ENCODE data around the gene OR2A14.
"Not testable (repeated sequence)": the region's sequence is repeated elsewhere in the genome, so short reads cannot be mapped to it uniquely, and the experiment has no call there.

The OR2A14 gene, protein sequence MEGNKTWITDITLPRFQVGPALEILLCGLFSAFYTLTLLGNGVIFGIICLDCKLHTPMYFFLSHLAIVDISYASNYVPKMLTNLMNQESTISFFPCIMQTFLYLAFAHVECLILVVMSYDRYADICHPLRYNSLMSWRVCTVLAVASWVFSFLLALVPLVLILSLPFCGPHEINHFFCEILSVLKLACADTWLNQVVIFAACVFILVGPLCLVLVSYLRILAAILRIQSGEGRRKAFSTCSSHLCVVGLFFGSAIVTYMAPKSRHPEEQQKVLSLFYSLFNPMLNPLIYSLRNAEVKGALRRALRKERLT

DNA sequence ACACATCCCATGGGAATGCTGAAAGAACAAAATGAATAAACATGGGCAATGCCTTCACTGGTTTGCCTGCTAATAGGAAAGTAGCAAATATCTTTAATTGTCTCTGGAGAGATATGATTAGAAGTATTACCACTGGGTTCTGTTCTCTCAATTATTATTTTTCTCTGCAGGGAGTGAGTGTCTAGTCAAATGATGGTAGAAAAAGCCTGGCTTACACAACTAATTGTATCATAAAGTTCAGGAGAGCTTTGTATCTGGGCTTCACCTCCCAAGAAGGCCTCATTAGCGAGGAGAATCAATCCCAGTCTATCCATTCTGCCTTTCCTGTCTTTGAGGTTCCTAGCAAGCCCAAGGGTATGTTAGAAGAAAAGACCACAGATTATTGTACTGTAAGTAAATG, at the start of gene OR2A14:
Gene OR2A14 (plus strand): TSS at position 301 of the 400 bp plus-strand sequence. CDS start 5,937 bp downstream, outside the sequence.
- DNase-seq: no peak

DNA sequence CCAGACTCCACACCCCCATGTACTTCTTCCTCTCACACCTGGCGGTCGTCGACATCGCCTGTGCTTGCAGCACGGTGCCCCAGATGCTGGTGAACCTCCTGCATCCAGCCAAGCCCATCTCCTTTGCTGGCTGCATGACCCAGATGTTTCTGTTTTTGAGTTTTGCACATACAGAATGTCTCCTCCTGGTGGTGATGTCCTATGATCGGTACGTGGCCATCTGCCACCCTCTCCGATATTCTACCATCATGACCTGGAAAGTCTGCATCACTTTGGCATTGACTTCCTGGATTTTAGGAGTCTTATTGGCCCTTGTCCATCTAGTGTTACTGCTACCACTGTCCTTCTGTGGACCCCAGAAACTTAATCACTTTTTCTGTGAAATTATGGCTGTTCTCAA, 48.6 kb upstream of the OR2A14 start:
- DNase-seq: no peak

DNA sequence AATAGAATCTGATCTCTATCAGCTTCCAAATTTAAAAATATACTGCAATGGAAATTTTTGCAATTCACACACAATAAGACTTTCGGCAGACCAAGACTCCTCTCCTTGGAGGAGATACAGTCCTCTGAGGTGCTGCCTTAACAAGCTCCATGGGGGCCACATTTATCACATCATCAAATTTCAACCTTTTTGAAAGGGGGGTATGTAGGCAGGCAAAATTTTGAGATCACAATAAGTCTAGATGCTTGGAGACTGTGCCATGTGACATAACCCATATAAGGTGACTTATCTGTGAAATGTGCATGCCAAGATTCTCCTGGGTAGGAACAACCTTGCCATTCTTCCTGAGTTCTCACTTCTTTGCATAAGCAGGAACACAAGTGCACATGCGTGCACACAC, 37.0 kb upstream of the OR2A14 start, which contains the start of gene OR2A12:
Gene OR2A12 (plus strand): TSS at position 301 of the 400 bp plus-strand sequence. CDS start 8,830 bp downstream, outside the sequence.
- no peak for DNase-seq

DNA sequence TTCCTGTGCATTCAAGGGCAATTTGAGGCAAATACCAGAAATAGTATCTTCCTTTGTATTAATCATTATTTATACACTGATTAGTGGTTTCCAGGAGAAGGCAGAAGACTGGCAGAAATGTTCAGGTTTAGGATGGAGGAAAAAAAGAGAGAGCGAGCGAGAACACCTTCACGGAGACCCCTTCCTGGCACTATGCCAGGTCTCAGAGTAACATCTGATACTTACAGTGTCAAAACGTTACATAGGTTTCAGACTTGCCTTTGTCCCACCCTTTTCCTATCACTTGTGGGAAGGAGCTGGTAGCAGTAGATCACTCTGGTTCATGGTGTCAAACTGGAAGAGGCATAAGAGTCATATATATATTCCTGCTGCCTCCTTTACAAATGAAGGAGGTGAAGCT, 36.2 kb upstream of the OR2A14 start:
- no peak for DNase-seq

DNA sequence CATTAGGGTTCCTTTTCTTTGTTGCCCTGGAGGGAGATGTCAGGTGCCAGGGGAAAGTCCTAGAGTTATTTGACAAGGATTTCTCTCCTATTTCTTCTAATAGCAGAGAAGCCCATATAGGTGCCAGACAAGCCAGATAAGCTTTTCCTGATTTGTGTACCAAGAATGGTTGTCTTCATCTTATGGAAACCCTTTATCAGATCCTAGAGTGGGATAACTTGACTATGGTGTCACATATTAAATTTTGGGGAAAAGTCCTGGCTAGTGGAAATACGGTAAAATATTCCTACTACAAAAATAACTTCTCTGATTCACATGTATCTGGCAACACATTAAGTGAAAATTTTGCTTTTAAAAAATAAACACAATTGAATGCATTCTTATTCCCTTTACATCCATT, 35.7 kb upstream of the OR2A14 start:
- no peak for DNase-seq

DNA sequence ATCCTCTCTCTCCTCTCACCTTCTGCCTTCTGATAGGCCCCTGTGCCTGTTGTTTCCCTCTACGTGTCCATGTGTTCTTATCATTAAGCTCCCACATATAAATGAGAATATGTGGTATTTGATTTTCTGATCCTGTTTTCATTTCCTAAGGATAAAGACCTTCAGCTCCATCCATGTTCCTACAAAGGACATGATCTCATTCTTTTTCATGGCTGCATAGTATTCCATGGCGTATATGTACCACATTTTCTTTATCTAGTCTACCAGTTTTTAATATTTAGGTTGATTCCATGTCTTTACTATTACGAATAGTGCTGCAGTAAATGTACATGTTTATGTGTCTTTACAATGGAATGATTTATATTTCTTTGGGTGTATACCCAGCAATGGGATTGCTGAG, 32.3 kb upstream of the OR2A14 start:
- no peak for DNase-seq

DNA sequence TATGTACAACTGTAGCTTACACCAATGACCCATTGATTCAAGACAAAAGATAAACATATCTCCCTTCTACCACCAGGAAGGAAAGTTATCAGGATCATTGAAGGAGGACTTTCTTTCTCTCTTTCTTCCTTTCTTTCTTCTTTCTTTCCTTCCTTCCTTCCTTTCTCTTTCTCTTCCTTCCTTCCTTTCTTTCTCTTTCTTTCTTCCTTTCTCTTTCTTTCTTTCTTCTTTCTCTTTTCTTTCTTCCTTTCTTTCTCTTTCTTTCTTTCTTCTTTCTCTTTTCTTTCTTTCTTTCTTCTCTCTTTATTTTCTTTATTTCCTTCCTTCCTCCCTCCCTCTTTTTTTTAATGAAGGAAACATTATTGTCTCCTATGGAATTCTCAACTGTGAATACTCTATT, 24.2 kb upstream of the OR2A14 start:
- no peak for DNase-seq

DNA sequence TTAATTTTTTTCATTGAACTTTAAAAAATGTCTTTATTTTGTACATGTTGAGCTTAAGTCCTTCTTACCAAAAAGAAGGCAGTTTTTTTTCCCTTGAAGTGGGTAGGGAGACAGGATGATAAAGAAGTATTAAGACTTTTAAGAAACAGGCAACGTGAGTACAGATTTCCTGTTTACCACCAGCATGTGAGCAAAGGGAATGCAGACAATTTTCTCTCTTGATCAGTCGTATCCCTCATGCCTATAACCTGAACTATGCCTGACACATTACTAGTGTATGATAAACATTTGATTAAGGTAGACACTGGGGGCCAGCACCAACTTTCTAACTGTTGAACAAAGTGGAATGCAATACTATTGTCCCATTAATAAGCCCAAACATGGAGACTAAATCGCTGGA, 22.4 kb upstream of the OR2A14 start:
- no peak for DNase-seq

DNA sequence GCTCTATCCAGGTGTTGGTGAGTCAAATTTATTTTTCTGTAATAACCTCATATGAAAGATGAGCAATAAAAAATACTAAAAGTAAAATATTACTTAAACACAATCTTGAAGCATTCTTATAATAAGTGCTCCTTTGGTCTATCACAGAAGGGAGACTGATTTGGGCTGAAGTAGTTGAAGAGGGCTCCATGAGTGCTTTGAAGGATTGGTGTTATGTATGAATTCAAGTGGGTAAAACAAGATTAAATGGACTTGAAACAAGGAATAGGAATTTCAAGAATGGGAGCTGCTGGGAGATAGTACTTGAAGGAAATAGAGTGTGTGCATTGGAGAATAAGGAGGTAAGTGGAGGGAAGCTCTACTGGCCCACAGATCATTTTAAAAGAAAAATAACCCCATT, 20.9 kb upstream of the OR2A14 start:
- no peak for DNase-seq

DNA sequence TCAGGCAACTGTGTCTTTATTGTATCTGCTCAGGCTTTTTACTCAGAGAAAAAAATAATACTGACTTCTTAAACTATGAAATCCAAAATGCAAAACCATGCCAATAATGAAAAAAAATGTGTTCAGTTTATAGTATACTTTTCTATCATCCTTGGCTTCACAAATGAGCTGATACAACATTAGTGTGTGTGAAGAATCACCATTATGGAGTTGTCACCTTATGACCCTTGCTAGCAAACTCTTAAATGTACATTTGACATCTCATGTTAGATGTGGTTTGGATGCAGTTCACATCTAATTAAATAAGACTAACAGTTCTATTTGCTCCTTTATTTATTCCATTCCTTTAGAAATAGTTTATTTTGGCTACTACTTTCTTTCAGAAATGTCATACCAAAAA, 17.8 kb upstream of the OR2A14 start:
- DNase-seq: no peak

DNA sequence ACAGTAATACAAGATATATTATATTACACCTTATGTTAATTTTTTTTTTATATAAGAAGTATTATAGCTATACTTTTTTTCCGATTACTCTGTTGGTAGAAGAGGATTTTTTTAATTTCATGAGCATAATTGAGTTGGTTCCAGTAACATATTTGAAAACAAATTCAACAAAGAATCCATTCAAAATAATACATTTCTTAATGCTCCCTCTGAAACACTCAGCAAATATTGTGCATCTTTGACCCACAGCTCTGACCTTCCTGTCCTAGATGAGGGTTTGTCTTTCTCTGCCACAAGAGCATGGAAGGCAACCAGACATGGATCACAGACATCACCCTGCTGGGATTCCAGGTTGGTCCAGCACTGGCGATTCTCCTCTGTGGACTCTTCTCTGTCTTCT, 13.7 kb upstream of the OR2A14 start, which contains the start of gene OR2A2:
Gene OR2A2 (plus strand): TSS at position 301 of the 400 bp plus-strand sequence. CDS start 0 bp downstream, at position 301.
- no peak for DNase-seq

DNA sequence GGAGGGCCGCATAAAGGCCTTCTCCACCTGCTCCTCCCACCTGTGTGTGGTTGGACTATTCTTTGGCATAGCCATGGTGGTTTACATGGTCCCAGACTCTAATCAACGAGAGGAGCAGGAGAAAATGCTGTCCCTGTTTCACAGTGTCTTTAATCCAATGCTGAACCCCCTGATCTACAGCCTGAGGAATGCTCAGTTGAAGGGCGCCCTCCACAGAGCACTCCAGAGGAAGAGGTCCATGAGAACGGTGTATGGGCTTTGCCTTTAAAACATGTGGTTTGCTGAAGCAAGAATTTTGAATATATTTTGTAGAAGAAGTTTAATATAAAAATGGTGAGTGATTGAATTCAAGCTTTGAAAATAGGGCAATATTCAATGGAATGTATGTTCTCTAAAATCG, 12.7 kb upstream of the OR2A14 start:
- no peak for DNase-seq

DNA sequence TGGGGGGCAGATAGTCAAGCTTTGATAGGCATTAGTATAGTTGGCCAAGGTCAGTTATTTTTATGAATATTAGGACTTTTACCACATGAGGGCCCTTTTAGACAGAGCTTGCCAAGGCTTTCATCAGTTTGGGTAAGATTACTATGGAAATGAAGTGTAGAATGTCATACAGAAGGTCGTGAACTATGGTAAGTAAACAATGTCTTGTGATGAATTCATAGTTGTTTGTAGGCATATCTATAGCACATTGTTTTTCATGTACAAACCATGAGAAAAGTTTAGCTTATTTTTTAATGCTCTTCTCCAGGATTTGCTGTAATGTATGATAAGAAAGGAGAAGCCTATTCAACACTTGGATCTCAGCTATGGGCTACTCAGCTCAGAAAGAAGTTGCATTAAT, 9.3 kb upstream of the OR2A14 start:
- no peak for DNase-seq

DNA sequence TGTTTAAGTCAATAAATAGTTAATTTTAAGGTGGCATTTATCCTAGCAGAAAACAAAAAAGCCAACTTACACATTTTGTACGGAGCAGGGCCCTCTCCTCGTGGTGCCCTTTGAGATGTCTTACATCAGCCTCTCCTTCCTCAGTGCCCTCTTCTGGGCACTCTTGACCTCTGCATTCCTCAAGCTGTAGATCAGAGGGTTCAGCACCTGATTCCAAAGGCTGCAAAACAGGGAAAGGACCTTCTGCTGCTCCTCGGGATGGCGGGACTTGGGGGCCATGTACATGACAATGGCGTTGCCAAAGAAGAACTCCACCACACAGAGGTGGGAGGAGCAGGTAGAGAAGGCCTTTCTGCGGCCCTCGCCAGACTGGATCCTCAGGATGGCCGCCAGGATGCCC, 4.6 kb upstream of the OR2A14 start:
- no peak for DNase-seq

DNA sequence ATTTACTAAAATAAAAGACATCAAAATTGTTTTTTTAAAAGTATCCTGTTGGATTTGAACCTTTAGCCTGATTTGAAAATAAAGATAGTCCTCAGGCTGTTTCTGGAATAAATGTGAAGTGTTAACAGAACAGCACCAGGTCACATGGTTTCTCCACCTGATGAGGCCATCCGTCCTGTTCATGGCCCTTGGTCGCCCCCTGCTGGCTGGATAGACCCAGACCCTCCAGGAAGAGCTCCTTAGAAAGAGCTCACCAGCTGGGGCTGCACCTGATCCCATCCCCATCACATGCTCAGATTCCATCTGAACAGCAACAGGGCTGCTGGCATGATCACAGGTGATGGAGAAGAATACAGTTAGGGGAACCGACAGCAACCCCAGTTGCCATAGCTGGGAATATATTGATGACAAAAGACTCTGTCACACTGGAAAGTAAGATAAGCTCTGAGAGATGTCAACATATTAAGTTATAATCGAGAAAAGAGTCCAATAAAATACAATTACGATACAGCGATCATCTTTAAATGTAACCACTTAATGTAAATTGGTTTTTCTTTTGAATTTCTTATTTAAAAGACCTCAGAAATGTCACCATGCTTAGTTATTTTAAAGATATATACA, 4.8 kb downstream of the OR2A14 start:
- DNase-seq: no peak

DNA sequence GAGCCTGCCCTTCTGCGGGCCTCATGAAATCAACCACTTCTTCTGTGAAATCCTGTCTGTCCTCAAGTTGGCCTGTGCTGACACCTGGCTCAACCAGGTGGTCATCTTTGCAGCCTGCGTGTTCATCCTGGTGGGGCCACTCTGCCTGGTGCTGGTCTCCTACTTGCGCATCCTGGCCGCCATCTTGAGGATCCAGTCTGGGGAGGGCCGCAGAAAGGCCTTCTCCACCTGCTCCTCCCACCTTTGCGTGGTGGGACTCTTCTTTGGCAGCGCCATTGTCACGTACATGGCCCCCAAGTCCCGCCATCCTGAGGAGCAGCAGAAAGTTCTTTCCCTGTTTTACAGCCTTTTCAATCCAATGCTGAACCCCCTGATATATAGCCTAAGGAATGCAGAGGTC, 6.6 kb downstream of the OR2A14 start:
- not testable (repeated sequence) for DNase-seq

DNA sequence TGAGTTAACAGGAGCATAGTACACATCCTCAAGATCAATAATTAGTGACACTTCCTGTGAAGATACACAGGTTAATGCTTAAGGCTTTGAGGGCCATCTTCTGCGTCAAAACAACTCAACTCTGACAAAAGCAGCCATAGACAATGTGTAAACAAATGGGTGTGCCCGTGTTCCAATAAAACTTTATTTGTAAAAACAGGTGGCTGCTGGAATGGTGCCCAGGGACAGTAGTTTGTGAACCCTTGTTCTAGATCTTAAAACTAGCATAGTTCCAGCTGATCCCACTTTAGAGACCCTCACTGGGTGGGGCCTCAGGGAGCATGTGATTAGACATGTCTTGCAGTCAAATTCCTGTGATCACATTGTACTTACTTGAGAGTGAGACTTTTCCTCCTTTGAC, 7.8 kb downstream of the OR2A14 start:
- DNase-seq: no peak

DNA sequence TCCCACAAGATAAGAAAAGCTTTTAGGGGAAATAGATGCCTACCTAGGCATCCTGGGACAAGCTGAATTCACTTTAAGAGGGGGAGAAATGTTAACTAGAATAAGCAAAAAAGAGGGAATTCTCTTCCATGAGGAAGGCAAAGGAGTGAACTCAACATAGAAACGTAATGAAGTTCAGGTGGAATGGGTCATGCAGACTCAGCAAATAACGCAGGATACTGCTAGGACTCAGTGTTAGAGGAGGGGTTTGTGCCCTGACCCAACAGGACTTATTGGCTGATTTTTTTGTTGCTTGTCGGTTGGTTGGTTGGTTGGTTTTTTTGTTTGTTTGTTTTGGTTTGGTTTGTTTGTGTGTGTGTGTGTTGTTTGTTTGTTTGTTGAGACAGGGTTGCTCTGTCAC, 9.3 kb downstream of the OR2A14 start:
- no peak for DNase-seq

DNA sequence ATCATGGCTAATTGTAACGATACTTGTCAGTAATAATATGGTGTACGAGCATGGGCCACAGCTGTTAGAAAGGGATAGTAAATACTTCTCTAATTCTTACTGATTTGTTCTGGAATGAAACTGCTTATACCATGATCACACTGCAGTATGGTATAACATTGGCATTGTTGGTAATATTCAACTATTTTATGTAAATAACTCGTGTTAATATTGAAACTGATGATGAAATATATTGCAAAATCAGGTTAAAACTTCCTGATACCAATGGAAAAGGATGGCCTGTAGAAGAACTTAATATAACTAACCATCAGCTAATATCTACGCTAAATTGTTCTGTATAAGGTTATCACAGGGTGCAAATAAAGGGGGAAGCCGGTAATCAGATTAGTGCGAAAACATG, 10.3 kb downstream of the OR2A14 start:
- DNase-seq: no peak

DNA sequence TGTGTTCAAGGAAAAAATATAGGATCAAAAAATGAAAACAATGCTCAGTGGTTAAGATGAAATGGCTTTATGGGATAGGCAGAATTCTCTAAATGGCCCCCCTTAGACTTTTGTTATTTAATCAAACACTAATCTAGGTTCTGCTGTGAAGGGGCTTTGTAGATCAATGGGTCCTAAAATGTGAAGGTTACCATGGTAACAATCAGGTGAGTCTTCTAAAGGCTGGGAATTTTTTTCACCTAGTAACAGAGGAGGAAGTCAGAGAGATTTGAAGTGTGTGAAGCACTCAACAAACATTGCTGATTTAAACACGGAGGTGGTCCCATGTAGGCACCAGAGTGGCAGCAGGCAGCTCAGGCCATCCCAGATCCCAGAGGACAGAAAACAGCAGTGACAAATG, 11.1 kb downstream of the OR2A14 start:
- no peak for DNase-seq

DNA sequence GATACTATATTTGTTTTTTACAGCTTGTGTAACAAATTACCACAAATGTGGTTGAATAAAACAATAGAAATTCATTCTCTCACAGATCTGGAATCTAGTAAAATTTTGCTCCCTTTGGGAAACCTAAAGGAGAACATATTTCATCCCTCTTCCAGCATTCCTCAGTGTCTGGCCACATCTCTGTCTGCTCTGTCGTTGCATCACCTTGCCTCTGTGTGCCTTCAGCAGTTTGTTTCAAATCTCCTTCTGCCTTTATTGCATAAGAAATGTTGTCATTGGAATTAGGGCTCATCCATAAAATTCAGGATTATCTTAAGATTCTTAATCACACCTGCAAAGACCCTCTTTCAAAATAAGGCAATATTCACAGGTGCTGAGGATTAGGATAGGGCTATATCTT, 14.5 kb downstream of the OR2A14 start:
- no peak for DNase-seq

DNA sequence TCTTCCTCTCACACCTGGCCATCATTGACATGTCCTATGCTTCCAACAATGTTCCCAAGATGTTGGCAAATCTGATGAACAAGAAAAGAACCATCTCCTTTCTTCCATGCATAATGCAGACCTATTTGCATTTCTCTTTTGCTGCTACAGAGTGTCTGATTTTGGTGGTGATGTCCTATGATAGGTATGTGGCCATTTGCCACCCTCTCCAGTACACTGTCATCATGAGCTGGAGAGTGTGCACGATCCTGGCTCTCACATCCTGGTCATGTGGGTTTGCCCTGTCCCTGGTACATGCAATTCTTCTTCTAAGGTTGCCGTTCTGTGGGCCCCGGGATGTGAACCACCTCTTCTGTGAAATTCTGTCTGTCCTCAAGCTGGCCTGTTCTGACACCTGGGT, 19.2 kb downstream of the OR2A14 start:
- no peak for DNase-seq

DNA sequence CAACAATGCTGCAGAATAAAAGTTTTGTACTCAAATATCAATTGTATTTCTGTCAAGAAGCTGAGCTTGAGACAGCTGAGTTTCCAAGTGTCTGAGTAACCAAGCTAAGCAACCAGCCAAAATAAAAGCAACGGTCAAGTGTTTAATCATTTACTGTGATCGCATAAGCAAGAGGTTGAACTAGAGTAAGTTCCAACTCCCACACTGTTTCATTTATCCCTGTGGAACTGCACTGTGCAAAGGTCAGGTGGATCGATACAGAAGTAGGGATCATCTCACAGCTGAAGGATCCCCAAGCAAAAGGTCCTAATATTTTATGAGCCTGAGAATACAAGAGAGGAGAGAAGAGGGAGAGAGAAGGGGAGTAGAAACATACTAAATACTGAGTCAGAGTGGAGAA, 21.4 kb downstream of the OR2A14 start:
- no peak for DNase-seq

DNA sequence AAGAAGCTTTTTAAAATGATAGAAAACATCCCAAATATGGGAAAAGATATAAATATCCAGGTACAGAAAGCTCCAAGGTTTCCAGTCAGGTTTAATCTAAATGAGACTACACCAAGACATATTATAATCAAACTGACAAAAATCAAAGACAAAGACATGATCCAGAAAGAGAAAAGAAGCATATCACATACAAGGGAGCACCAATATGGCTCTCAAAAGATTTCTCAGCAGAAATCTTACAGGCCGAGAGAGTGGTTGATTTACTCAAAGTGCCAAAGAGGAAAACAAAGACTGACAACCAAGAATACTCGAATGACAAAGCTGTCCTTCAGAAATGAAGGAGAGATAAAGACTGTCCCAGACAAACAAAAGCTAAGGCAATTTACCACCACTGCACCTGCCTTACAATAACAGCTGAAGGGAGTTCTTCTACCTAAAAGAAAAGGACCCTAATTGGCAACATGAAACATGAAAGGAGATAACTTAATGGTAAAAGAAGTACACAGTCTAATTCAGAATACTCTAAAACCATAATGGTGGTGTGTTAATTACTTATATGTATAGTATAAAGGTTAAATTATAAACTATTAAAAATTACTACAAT, 25.4 kb downstream of the OR2A14 start:
- DNase-seq: no peak

All from NCI-H2227 treated with DMSO at 0.1 percent for 48 hours (cell line).